ENCODE measurements around the gene VAV3. TPM values are rescaled to one million over a fixed set of nuclear protein-coding genes. Genes with fewer than 3 reads are reported as not detected.

VAV3 gene
- total RNA-seq, 1 donor from 2014 or later: 159 TPM

DNA sequence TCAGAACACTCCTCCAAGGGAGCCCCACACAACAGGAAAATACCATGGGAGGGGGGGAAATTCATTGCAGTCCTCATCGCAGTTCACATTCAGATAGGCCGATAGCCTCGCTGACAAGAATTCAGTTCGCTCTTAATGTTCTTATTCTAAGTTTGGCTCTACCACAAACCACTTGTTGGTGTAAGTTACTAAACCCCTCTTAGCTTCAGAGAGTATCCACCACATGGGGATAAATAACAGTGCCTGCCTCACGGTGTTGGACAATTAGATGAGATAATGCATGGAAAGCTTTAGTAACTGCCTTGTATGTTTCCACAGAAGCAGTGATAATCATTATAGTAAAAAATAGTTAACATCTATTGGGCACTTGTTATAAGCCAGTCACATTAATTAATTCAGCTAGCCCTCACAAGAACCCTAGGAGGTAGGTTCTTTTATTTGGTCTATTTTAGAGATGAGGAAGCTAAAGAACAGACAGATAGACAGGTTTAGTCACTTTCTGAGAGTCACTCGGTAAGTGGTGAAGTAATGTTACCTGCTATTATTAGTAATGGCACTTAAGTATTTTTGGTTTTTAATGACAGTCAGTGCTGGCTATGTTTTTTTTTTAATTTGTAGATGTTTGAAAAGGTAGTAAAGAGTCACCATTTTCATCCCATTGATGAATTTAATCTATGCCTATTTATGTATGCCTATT, 10.1 kb downstream of the VAV3 start:
- TF ChIP-seq, protein P1, sequence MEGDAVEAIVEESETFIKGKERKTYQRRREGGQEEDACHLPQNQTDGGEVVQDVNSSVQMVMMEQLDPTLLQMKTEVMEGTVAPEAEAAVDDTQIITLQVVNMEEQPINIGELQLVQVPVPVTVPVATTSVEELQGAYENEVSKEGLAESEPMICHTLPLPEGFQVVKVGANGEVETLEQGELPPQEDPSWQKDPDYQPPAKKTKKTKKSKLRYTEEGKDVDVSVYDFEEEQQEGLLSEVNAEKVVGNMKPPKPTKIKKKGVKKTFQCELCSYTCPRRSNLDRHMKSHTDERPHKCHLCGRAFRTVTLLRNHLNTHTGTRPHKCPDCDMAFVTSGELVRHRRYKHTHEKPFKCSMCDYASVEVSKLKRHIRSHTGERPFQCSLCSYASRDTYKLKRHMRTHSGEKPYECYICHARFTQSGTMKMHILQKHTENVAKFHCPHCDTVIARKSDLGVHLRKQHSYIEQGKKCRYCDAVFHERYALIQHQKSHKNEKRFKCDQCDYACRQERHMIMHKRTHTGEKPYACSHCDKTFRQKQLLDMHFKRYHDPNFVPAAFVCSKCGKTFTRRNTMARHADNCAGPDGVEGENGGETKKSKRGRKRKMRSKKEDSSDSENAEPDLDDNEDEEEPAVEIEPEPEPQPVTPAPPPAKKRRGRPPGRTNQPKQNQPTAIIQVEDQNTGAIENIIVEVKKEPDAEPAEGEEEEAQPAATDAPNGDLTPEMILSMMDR (IDR thresholded peaks at IDR 0.05; ENCODE audit: unreplicated experiment): no peak
- peaks cover 50% of the 10 kb centered on the region for H3K4me1 Mint-ChIP-seq (ENCODE audit: unreplicated experiment)
- H3K36me3 Mint-ChIP-seq (ENCODE audit: low read depth, unreplicated experiment): peaks cover 9% of the 10 kb centered on the region
- H3K4me3 Mint-ChIP-seq (ENCODE audit: unreplicated experiment): no peak overlapping the region
- H3K27me3 Mint-ChIP-seq (ENCODE audit: unreplicated experiment): peaks cover 4% of the 10 kb centered on the region
- H3K9me3 Mint-ChIP-seq (ENCODE audit: unreplicated experiment): no peaks in the 10 kb centered on the region
- no peak for DNase-seq (ENCODE audit: low spot score)
- H3K27ac Mint-ChIP-seq (ENCODE audit: unreplicated experiment): no peak overlapping the region

DNA sequence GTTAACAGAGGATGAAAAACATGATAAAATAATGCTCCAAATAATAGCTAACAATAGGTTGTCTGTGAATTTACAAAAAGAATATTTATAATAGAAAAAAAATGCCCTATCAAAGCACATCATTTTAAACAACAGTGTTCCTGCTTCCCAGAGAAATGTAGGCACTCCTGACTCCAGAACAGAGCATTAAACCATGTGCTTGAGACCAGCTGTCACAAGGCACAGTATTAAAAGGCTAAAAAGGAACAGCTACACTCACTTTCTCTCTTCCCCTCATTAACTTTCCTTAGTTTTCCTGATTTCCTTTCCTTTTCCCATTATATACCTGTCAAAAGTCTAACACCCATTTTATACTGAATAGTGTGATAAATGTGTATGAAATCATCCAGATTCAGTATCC, 10.9 kb downstream of the VAV3 start:
- Mint-ChIP-seq H3K36me3 (ENCODE audit: low read depth, unreplicated experiment) (peaks cover 4% of the 10 kb centered on the region), H3K4me3 (ENCODE audit: unreplicated experiment) (peak overlapping the region; percentile 48), H3K27me3 (ENCODE audit: unreplicated experiment) (peaks cover 3% of the 10 kb centered on the region), H3K27ac (ENCODE audit: unreplicated experiment) (peak overlapping the region; percentile 75), H3K9me3 (ENCODE audit: unreplicated experiment) (no peaks in the 10 kb centered on the region), H3K4me1 (ENCODE audit: unreplicated experiment) (peaks cover 50% of the 10 kb centered on the region)
- TF ChIP-seq, protein P1 (IDR thresholded peaks at IDR 0.05; ENCODE audit: unreplicated experiment): no peak
- no peak for DNase-seq (ENCODE audit: low spot score)

DNA sequence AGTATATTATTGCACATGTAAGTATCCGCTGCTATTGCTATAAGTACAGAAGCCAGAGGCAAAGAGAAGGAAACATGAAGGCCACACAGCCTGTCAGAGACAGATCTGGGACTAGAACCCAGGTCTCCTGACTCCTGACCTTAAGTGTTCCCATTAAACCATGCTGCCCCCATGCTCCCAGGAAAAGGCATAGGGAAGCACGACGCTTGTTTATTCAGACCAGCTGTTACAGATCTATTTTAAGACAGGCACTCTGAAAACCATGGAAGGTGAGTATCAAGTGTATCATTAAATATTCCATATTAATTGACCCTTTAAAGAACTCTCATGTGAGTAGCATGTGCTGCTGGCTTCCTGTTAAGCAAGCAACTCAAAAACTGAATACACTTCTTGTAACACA, 11.4 kb downstream of the VAV3 start:
- Mint-ChIP-seq H3K27ac (ENCODE audit: unreplicated experiment) (peak overlapping the region; percentile 84), H3K4me1 (ENCODE audit: unreplicated experiment) (peaks cover 48% of the 10 kb centered on the region), H3K9me3 (ENCODE audit: unreplicated experiment) (no peaks in the 10 kb centered on the region), H3K36me3 (ENCODE audit: low read depth, unreplicated experiment) (peaks cover 4% of the 10 kb centered on the region), H3K4me3 (ENCODE audit: unreplicated experiment) (peak overlapping the region; percentile 68), H3K27me3 (ENCODE audit: unreplicated experiment) (peaks cover 2% of the 10 kb centered on the region)
- TF ChIP-seq, protein P1 (IDR thresholded peaks at IDR 0.05; ENCODE audit: unreplicated experiment): no peak
- no peak for DNase-seq (ENCODE audit: low spot score)

GRCh38 chr1:107952989-107953388, 12.0 kb downstream of the VAV3 start:
- Mint-ChIP-seq H3K27ac (ENCODE audit: unreplicated experiment) (peak overlapping the region; percentile 84), H3K36me3 (ENCODE audit: low read depth, unreplicated experiment) (peaks cover 4% of the 10 kb centered on the region), H3K27me3 (ENCODE audit: unreplicated experiment) (peaks cover 1% of the 10 kb centered on the region), H3K4me3 (ENCODE audit: unreplicated experiment) (peak overlapping the region; percentile 68), H3K9me3 (ENCODE audit: unreplicated experiment) (no peaks in the 10 kb centered on the region), H3K4me1 (ENCODE audit: unreplicated experiment) (peaks cover 52% of the 10 kb centered on the region)
- TF ChIP-seq, protein P1 (IDR thresholded peaks at IDR 0.05; ENCODE audit: unreplicated experiment): no peak
- DNase-seq (ENCODE audit: low spot score): no peak

DNA sequence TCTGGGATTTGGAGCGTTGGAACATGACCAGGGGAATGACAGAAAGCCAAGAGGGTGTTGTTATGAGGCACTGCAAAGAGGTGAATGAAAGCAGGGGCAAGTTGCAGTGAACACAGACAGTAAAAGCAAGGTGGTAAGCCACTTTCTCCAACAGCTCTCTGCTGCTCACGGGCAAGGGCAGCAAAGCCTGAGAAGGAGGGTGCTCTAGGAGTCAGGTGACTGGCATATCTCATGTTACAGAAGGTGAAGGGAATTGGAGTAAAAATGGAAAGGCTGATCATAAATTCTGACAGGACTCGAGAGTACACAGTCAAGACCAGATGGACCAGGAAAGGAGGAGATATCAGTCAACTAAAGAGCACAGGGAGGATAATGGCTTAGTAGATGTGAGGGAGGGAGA, 14.5 kb downstream of the VAV3 start:
- Mint-ChIP-seq H3K4me1 (ENCODE audit: unreplicated experiment) (peaks cover 74% of the 10 kb centered on the region), H3K9me3 (ENCODE audit: unreplicated experiment) (no peaks in the 10 kb centered on the region), H3K27ac (ENCODE audit: unreplicated experiment) (no peak overlapping the region), H3K27me3 (ENCODE audit: unreplicated experiment) (peaks cover 4% of the 10 kb centered on the region), H3K4me3 (ENCODE audit: unreplicated experiment) (peak overlapping the region; percentile 12), H3K36me3 (ENCODE audit: low read depth, unreplicated experiment) (peaks cover 4% of the 10 kb centered on the region)
- TF ChIP-seq, protein P1 (IDR thresholded peaks at IDR 0.05; ENCODE audit: unreplicated experiment): no peak
- no peak for DNase-seq (ENCODE audit: low spot score)

Measured in endothelial cell (in vitro differentiated cells).